Stimulated activated CD8-positive, alpha-beta memory T cell treated with anti-CD3 and anti-CD28 coated beads, Interleukin-7, amount 100 ng/mL, for 48 hours (primary cell): ENCODE results near the gene FOXD4.
"Not testable (repeated sequence)": the region's sequence is repeated elsewhere in the genome, so short reads cannot be mapped to it uniquely, and the experiment has no call there.

ENCODE experiments used
- DNase-seq, 2 donors: peaks; one replicate each; pipeline ENCODE4 v3.0.0-alpha.2; 2020; ENCODE audit warnings: low read depth in 1 of 2; ENCODE audit errors: extremely low read depth in 1 of 2

Gene FOXD4

DNA sequence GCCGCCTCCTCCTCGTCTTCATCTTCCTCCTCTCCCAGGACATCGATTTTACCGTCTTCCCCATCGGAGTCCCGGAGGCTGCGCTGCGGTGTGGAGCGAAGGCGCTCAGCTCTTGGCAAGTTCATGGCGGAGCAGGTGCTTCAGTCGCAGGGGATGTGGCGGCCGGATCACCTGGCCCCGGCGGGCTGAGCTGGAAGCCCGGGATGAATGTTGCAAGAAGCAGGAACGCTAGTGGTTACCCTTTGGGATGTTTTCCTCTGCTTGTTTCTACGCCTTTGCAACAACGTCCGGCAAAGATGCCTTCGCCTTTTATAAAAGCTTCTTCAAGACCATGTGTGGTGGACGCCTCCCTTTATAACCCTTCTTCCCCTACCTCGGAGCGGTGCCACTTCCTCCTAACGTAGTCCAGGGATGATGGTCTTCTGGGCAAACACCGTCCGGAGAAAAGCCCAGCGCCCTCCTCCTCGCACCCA, at the start of gene FOXD4:
TSS of gene FOXD4 (minus strand) at position 423 of the 473 bp plus-strand sequence. CDS start at position 125, 298 bp downstream.
- DNase-seq = not testable (repeated sequence)

DNA sequence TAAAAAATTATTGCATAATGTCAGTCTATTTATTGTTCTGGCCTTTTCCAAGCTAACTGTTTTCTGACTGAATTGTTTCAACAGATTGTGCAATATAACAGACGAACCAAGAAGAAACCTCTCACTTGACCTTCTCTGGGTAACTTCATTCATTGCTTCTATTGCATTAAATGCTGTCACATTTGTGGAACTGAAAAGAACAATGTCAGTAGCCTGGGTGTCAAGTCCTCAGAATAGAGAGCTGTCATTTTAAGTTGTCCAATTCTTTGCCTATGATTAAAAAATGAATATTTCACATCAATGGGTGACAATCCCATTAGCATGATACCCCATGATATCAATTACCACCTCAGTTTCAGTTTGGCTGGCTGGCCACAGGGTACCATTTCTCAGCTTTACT, 41.7 kb upstream of the FOXD4 start:
- not testable (repeated sequence) for DNase-seq

- DNase-seq = not testable (repeated sequence)
Observed at GRCh38 chr9:151173-151572, 33.0 kb upstream of the FOXD4 start.

GRCh38 chr9:139880-140279, 21.7 kb upstream of the FOXD4 start:
- DNase-seq = not testable (repeated sequence)

- not testable (repeated sequence) for DNase-seq
Observed at GRCh38 chr9:117144-117994, 848 bp downstream of the FOXD4 start.

GRCh38 chr9:116239-117077, 1.8 kb downstream of the FOXD4 start:
- not testable (repeated sequence) for DNase-seq

DNA sequence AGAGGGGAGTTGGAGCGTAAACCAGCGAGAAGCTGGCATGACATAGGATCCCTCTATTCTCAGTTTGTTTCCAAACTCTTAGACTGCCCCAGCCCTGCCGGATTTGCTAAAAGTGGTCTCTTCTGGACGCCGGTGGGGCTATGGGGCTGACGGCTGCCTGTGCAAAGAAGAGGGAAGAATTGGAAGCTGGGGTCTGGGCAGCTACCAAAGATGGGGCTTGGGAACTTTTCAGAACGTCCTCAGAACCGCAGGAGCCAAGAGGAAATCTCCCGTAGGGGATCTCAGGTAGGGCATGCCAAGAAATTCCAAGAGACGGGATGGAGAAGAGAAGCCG, 3.1 kb downstream of the FOXD4 start:
- DNase-seq = not testable (repeated sequence)

DNA sequence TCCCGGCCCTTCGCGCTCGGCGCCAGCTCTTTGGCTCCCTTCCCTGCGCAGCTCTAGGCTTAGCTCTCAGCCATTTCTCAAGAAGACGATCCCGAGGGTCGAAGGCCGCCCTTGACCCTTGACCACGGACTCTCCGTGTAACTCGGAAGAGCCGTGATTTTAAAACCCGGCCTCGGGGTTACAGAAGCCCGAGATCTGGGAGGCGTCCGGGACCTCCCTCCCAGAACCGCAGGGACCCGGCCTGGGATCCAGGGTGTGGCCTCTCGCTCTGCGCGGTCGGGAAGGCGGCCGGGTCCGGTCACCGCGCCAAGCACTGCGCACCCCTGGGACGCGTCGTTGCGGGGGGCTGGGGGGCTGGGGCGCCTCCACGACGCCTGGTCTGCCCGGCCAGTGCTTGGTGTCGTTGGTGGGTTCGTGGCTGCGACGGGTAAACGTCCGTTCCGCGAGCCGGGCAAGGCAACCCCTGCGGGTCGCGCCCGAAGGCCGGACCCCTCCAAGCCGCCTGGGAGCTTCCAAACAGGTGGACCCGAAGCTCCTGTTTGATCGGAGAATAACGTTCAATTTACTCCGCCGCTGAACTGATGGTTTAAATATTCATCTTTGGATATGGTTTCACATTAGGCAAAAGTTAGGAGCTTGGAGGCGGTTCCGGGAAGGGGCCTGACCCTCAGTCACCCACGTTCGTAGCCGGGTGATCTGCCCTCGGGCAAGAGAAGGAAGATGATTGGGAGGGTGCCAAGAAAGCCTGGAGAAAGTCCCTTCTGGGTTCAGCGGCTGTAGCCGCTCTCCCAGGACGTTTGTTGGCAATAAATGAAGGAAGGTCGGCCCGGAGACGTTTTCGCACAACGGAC, 3.7 kb downstream of the FOXD4 start:
- not testable (repeated sequence) for DNase-seq

DNA sequence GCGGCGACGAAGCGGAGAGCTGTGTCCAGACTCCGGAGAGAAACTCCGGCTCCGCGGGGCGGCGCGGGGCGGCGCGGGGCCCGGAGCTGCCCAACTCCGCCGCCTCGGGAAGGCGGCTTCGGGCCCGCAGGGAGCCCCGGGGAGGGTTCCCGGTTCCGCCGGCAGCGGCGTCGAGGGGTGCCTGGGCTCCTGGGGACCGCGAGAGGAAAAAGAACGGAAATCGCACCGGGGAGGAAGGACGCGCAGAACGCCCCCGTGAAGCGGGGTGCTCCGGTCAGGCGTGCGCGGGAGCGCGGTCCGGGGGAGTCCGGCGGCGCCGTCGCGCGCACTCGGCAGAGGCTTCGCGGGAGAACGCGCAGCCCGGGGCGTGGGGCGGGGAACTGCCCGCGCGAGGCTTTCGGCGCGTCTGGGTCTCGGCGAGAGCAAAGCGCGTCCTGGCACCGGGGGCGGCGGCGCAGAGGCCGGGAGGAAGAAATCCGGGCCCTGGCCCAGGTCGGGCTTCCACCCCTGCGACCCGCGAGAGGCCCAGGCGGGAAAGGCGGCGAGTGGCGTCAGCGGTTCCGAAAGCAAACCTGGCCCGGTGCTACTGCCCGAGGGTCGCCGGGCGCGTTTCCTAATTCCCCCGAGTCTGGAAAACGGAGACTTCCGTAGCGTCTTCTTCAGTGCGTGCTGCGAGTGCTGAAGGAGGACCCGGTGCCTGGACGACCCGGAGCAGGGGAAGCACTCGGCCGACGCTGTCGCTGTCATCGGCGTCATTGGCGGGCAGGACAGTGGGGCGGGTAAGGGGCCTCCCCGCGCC, 4.5 kb downstream of the FOXD4 start:
- not testable (repeated sequence) for DNase-seq

GRCh38 chr9:112589-113467, 5.4 kb downstream of the FOXD4 start:
- not testable (repeated sequence) for DNase-seq

- not testable (repeated sequence) for DNase-seq
Observed at GRCh38 chr9:110672-111071, 7.5 kb downstream of the FOXD4 start.

DNA sequence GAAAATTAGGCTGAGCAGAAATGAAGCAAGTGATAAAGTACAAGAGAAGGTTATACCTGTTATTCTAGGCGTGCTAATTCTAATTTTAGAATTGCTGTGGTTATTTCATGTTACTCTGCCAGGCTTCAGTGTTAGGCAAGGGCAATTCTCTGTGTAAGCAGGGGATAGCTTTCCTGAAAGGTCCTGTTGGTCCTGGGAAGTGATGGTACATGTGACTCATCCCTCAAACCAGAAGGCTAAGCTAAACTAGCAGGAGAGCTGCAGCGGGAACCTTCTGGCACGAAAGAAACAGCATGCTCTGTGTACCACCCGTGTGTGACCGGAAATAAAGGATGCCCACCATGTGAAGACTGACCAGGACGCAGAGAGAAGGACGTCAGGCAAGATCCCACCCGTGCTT, 8.7 kb downstream of the FOXD4 start:
- DNase-seq = not testable (repeated sequence)

DNA sequence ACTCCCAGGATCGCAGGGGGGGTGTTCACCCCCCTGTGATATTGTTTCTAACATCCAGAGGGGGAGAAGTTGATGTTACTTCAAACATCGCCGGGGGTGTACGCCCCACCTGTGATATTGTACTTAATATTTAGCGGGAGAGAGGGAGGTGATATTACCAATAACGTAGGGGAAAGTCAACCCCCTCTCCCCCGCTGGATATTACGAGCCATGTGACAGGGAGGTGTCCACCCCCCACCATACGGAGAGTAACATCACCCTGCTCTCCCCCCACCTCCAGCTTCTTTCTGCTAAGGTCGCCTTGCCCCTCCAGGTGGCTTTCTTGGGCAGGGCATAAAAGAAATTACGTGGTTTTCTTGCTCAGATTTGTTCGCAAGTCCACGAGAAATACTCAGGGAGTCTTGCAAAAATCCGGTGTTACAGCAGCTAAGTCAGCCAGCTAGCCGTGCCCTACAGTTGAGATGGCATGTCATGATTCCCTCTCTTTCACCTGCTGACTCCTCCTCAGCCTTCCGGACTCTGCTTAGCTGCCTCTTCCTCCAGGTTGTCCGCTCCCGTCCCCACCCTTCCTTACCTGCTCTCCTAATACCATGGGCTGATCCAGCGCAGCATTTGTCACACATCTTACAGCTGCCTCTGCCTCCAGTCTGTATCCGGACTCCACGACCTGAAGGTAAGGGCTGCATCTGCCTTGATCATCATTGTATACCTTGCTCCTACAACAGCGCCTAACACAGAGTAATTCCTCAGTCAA, 9.3 kb downstream of the FOXD4 start:
- not testable (repeated sequence) for DNase-seq

DNA sequence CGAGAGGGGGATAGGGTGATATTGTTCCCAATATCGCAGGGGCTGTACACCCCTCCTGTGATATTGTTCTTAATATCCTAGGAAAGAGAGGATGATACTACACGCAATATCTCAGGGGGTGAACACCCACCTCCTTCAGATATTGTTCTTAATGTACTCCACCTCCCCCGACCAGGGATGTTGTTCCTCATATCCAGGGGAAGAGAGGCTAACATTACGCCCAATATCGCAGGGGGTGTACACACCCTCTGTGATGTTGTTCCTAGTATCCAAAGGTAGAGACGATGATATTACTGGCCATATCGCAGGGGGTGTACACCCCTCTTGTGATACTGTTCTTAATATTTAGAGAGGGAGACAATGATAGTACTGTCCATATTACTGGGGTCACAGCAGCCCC, 12.2 kb downstream of the FOXD4 start:
- not testable (repeated sequence) for DNase-seq

DNA sequence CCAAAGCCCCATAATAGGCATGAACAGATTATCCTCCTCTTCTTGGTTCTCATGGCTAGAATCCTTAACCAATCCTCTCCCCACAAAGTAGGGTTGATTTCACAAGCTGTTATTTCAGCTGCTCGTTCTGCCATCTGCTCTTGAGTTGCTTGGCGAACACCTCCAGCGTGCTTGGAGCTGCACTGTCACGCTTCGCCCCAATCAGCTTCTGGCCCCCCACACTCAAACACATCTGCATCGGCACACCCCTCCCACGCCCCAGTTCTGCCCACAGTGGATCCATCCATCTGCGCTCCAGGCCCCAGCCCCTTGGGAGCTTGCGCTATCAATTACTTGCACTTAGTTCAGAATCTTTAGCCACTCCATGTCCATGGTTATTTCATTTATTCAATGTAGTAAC, 17.8 kb downstream of the FOXD4 start:
- DNase-seq = not testable (repeated sequence)

DNA sequence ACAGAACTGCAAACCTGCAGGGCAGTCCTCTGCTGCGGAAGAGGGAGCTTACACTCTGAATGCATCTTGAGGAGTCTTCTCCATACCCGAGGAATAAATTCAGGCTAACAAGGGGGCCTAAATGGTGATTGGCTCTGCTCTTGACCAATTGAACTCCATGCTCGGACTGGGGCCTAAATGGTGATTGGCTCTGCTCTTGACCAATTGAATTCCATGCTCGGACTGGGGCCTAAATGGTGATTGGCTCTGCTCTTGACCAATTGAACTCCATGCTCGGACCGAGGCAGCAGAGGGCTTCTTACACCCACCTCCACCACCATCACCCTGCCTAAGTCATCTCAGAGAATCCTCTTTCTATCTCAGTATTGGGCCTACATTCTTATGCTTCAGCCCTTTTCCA, 18.4 kb downstream of the FOXD4 start:
- DNase-seq = not testable (repeated sequence)

DNA sequence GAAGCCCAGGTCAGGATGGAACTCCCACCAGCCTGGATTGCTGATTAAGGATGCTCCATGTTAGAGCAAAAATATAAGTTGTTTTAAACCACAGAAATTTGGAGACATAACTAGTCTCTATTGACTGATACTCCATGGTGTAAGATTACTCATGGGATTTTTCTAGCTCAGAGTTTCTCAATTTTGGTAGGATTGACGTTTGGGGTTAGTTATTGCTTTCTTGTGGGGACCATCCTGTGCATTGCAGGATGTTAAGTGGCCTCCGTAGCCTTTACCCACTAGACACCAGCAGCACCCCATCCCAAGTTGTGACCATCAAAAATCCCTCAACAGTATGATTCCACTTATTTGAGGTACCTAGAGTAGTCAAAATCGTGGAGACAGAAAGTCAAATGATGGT, 19.4 kb downstream of the FOXD4 start:
- not testable (repeated sequence) for DNase-seq

DNA sequence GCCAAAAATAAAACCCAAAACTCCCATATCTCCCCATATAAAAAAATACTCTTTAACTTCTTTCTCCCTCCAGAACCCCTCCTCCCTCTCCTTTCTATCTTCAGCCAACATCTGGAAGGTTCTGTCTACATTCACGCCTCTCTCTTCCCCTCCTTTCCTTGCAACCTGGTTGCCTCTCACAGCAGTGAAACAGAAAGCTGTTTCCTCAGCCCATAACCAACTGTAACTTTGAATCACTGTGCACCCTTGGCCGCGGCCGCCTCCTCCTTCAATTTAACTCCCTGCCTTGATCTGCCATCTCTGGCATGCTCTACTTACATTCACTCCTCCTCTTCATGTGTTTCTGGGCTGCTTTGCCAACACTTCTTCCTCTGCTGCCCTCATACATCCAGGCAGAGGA, 23.2 kb downstream of the FOXD4 start:
- DNase-seq = not testable (repeated sequence)
